ENCODE measurements around the gene N4BP3.

The N4BP3 gene

DNA sequence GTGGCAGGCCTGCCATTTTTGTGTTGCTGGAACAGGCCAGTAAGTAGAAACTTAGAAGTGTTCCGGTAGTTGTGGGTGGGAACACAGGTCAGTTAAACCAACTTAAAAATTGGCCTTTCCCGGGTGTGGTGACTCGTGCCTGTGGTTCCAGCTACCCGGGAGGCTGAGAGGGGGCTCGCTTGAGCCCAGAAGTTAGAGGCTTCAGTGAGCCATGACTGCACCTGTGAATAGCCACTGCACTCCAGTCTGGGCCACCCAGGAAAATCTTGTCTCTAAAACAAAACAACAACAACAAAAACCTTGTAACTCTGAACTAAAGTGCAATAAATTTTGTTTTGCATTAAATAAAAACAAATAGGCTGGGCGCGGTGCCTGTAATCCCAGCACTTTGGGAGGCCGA, 41.7 kb downstream of the N4BP3 start:
- Histone ChIP-seq H3K27me3 (replicated peaks; ENCODE audit: control insufficient read depth, insufficient read depth, low read length) (peaks cover 8% of the 10 kb centered on the region), H3K36me3 (ENCODE audit: control insufficient read depth, insufficient read depth, low read length, severe bottlenecking) (peaks cover 11% of the 10 kb centered on the region), H3K4me1 (ENCODE audit: control insufficient read depth, insufficient read depth, low read length) (peaks cover 23% of the 10 kb centered on the region), H3K9me3 (ENCODE audit: control insufficient read depth, low read length) (no peaks in the 10 kb centered on the region), H3K9ac (ENCODE audit: low read length) (no peak overlapping the region), H3K4me3 (ENCODE audit: low read length) (no peak overlapping the region)
- DNase-seq (ENCODE audit: low read depth) = no peak

GRCh38 chr5:178160176-178160575, 46.8 kb downstream of the N4BP3 start:
- Histone ChIP-seq H3K9me3 (ENCODE audit: control insufficient read depth, low read length) (no peaks in the 10 kb centered on the region), H3K4me3 (ENCODE audit: low read length) (no peak overlapping the region), H3K4me1 (ENCODE audit: control insufficient read depth, insufficient read depth, low read length) (peaks cover 2% of the 10 kb centered on the region), H3K27me3 (replicated peaks; ENCODE audit: control insufficient read depth, insufficient read depth, low read length) (peaks cover 34% of the 10 kb centered on the region), H3K36me3 (ENCODE audit: control insufficient read depth, insufficient read depth, low read length, severe bottlenecking) (no peaks in the 10 kb centered on the region), H3K9ac (ENCODE audit: low read length) (no peak overlapping the region)
- DNase-seq (ENCODE audit: low read depth) = no peak

- Histone ChIP-seq H3K27me3 (replicated peaks; ENCODE audit: control insufficient read depth, insufficient read depth, low read length) (peaks cover 42% of the 10 kb centered on the region), H3K4me3 (ENCODE audit: low read length) (no peak overlapping the region), H3K36me3 (ENCODE audit: control insufficient read depth, insufficient read depth, low read length, severe bottlenecking) (no peaks in the 10 kb centered on the region), H3K9ac (ENCODE audit: low read length) (no peak overlapping the region), H3K4me1 (ENCODE audit: control insufficient read depth, insufficient read depth, low read length) (peaks cover 2% of the 10 kb centered on the region), H3K9me3 (ENCODE audit: control insufficient read depth, low read length) (no peaks in the 10 kb centered on the region)
- no peak for DNase-seq (ENCODE audit: low read depth)
These were observed 49.1 kb downstream of the N4BP3 start for GRCh38 chr5:178162481-178162880.

DNA sequence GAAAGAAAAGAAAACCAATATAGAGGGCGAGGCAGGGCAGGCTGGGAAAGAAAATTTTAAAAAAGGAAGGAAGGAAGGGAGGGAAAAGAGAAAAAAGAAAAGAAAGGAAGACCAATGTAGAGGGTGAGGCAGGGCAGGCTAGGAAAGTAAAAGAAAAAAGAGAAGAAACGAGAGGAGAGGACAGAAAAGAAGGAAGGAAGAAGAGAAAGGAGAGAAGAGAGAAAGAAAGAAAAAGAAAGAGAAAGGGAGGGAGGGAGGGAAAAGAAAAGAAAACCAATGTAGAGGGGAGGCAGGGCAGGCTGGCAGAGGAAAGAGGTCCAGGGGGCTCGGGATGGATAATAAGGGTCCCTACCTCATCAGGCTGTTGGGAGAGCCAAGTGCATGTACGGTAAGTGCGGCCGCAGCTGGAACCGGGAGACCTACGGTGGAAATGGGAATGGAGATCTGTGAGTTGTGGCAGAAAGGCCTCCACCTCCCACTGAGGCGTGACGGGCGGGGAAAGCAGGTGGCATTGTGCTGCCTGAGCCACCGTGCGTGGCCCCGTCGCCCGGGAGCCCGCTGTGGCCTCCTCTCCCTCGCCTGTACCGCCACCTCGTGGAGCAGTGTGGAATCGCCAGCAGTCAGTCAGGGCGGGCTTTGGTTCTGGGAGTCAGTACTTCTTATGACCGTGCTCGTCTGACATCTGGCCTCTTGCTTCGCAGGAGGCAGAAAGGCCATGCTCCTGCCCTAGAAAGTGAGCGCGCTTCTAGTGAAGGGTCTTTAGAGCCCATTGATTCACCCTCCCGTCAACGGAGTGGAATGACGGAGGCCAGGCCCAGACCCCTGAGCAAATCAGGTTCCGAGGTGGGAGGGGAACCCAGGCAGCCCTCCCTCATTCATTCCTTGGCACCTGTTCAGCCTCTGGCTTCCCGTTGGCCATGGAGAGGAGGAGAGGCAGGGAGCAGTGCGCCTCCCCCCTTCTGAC, 50.7 kb downstream of the N4BP3 start:
- Histone ChIP-seq H3K9ac (ENCODE audit: low read length) (no peak overlapping the region), H3K36me3 (ENCODE audit: control insufficient read depth, insufficient read depth, low read length, severe bottlenecking) (no peaks in the 10 kb centered on the region), H3K27me3 (replicated peaks; ENCODE audit: control insufficient read depth, insufficient read depth, low read length) (peaks cover 40% of the 10 kb centered on the region), H3K9me3 (ENCODE audit: control insufficient read depth, low read length) (no peaks in the 10 kb centered on the region), H3K4me1 (ENCODE audit: control insufficient read depth, insufficient read depth, low read length) (peaks cover 2% of the 10 kb centered on the region), H3K4me3 (ENCODE audit: low read length) (no peak overlapping the region)
- peak; percentile 91 for DNase-seq (ENCODE audit: low read depth)

DNA sequence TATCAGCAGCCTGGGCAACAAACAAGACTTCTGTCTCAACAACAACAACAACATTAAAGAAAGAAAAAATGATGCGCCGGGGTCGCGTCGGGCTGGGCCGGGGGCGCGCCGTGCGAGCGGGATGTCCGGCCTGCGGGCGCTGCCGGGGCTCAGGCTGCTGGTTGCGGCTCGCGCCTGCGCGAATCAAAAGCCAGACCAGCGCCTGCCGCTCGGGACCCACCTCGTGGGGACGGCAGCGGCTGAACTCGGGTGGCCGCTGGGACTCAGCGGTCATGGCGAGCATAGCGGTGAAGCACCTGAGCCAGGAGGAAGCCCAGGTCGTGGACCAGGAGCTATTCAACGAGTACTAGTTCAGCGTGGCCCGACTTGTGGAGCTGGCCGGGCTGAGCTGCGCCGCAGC, 52.2 kb downstream of the N4BP3 start:
- Histone ChIP-seq H3K36me3 (ENCODE audit: control insufficient read depth, insufficient read depth, low read length, severe bottlenecking) (no peaks in the 10 kb centered on the region), H3K27me3 (replicated peaks; ENCODE audit: control insufficient read depth, insufficient read depth, low read length) (peaks cover 42% of the 10 kb centered on the region), H3K4me3 (ENCODE audit: low read length) (no peak overlapping the region), H3K4me1 (ENCODE audit: control insufficient read depth, insufficient read depth, low read length) (peaks cover 2% of the 10 kb centered on the region), H3K9ac (ENCODE audit: low read length) (no peak overlapping the region), H3K9me3 (ENCODE audit: control insufficient read depth, low read length) (no peaks in the 10 kb centered on the region)
- no peak for DNase-seq (ENCODE audit: low read depth)

DNA sequence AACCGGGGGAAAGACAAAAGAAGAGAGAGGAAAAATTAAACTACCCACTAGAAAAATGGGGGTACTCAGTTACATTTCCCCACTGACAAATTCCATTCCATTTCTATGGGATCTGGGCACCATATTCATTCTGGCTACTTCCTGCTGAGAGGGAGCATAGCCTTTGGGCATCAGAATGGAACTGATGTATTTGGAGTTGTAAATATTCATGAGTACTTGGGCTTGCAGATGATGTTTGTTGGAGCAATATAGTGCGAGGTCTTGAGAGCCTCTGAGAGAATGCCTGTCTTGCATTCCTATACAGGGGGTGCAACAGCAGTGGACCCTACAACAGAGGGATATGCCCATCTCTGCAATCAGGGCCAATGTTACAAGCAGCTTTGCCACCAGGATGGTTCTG, 57.1 kb downstream of the N4BP3 start:
- no peak for DNase-seq (ENCODE audit: low read depth)
- no peaks in the 10 kb centered on the region for H3K36me3 ChIP-seq (ENCODE audit: control insufficient read depth, insufficient read depth, low read length, severe bottlenecking)
- H3K27me3 ChIP-seq (replicated peaks; ENCODE audit: control insufficient read depth, insufficient read depth, low read length) = peaks cover 20% of the 10 kb centered on the region
- no peak overlapping the region for H3K9ac ChIP-seq (ENCODE audit: low read length)
- no peak overlapping the region for H3K4me3 ChIP-seq (ENCODE audit: low read length)
- H3K4me1 ChIP-seq (ENCODE audit: control insufficient read depth, insufficient read depth, low read length) = no peaks in the 10 kb centered on the region
- no peaks in the 10 kb centered on the region for H3K9me3 ChIP-seq (ENCODE audit: control insufficient read depth, low read length)

DNA sequence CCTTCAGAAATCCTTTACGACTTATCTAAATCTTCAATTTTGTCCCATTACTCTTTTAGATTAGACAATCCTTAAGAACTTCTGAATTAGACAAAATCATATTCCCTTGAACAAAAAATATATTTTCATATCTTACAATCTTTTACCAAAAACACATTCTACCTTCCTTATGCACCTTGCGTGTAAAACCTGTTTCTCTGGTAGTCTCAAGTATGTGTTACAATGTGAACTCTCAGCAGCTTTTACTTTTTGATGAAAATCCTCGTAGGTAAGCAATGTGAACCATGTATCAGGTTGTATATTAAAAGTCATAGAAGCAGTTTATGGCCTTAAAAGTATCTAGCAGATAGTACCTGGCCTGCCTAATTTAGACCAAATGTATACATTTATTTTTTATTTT, 61.1 kb downstream of the N4BP3 start:
- H3K36me3 ChIP-seq (ENCODE audit: control insufficient read depth, insufficient read depth, low read length, severe bottlenecking) = no peaks in the 10 kb centered on the region
- H3K27me3 ChIP-seq (replicated peaks; ENCODE audit: control insufficient read depth, insufficient read depth, low read length) = peaks cover 10% of the 10 kb centered on the region
- DNase-seq (ENCODE audit: low read depth) = no peak
- H3K9me3 ChIP-seq (ENCODE audit: control insufficient read depth, low read length) = peaks cover 4% of the 10 kb centered on the region
- no peak overlapping the region for H3K9ac ChIP-seq (ENCODE audit: low read length)
- no peaks in the 10 kb centered on the region for H3K4me1 ChIP-seq (ENCODE audit: control insufficient read depth, insufficient read depth, low read length)
- no peak overlapping the region for H3K4me3 ChIP-seq (ENCODE audit: low read length)
